OCI-LY7 (cell line): ENCODE results near the gene TTLL1. TPM values are rescaled to one million over a fixed set of nuclear protein-coding genes. Genes with fewer than 3 reads are reported as not detected.

Experiments used
- BruUV-seq: library from RNA; stranded (reverse); fragments of 400-500 nt; replicated peaks from 2 replicates; lab custom pipeline; 2021; lab: Mats Ljungman, UMichigan
- CTCF ChIA-PET: fragments of 300-600 bp; sonication (Branson Sonifier 250); formaldehyde crosslinking; loops from one replicate; lab custom pipeline; 2022; ENCODE audit warnings: antibody characterized with exemption; ENCODE audit not compliant: unreplicated experiment; lab: Charles Lee
- POLR2A ChIA-PET: fragments of 300-600 bp; sonication (Branson Sonifier 250); formaldehyde crosslinking; loops from one replicate; lab custom pipeline; 2022; ENCODE audit warnings: antibody characterized with exemption; lab: Charles Lee
- DNase-seq: peaks from one replicate; pipeline ENCODE4 v3.0.0-alpha.2; 2015; ENCODE audit warnings: low spot score
- H2AFZ ChIP-seq: fragments of 200-600 bp; sonication (generic), shearing (Covaris generic); 2 replicates; pipeline ENCODE4 v1.6.1; 2014; ENCODE audit warnings: mild to moderate bottlenecking, antibody characterized with exemption, low read length, moderate library complexity
- H3K27ac ChIP-seq: fragments of 200-600 bp; sonication (generic); 2 replicates; pipeline ENCODE4 v1.5.1; 2014; ENCODE audit warnings: mixed run types, low read depth, mild to moderate bottlenecking, moderate library complexity, low read length, inconsistent platforms; ENCODE audit not compliant: poor library complexity, severe bottlenecking
- H3K36me3 ChIP-seq: fragments of 200-600 bp; sonication (generic); 2 replicates; pipeline ENCODE4 v1.6.1; 2014; ENCODE audit warnings: mild to moderate bottlenecking, antibody characterized with exemption, low read length, moderate library complexity, mixed read lengths; ENCODE audit not compliant: insufficient read depth
- H3K4me1 ChIP-seq: fragments of 200-600 bp; sonication (generic); 2 replicates; pipeline ENCODE4 v1.5.1; 2014; ENCODE audit warnings: mild to moderate bottlenecking, low read length; ENCODE audit not compliant: insufficient read depth, poor library complexity, severe bottlenecking
- H3K4me2 ChIP-seq: fragments of 200-600 bp; sonication (generic); 2 replicates; pipeline ENCODE4 v1.6.1; 2014; ENCODE audit warnings: mild to moderate bottlenecking, low read length
- H3K4me3 ChIP-seq: fragments of 200-600 bp; sonication (generic); 2 replicates; pipeline ENCODE4 v1.5.1; 2014; ENCODE audit warnings: mild to moderate bottlenecking, low read depth, low read length; ENCODE audit not compliant: poor library complexity, severe bottlenecking
- H3K79me2 ChIP-seq: fragments of 200-600 bp; sonication (generic); 2 replicates; pipeline ENCODE4 v1.6.1; 2016; ENCODE audit warnings: low read depth, mild to moderate bottlenecking, low read length, moderate library complexity, mixed read lengths; ENCODE audit not compliant: insufficient read depth
- H3K9me2 ChIP-seq: fragments of 200-600 bp; sonication (generic); 2 replicates; pipeline ENCODE4 v1.6.1; 2016; ENCODE audit warnings: mild to moderate bottlenecking, low read length, mixed read lengths; ENCODE audit not compliant: insufficient read depth
- H3K9me3 ChIP-seq: fragments of 200-600 bp; sonication (generic); 2 replicates; pipeline ENCODE4 v1.6.1; 2014; ENCODE audit warnings: mild to moderate bottlenecking, mixed run types, low read length, mixed read lengths
- H4K20me1 ChIP-seq: fragments of 200-600 bp; sonication (generic); 2 replicates; pipeline ENCODE4 v1.6.1; 2014; ENCODE audit warnings: mild to moderate bottlenecking, antibody characterized with exemption, low read length, moderate library complexity, mixed read lengths; ENCODE audit not compliant: insufficient read depth
- CTCF ChIP-seq: fragments of 200-600 bp; sonication (generic); conservative IDR thresholded peaks from 2 replicates; pipeline ENCODE4 v1.5.1; 2014; ENCODE audit warnings: mild to moderate bottlenecking, antibody characterized with exemption, low read length, moderate library complexity, mixed read lengths
- EZH2phosphoT487 ChIP-seq: fragments of 200-600 bp; sonication (generic); IDR thresholded peaks from 2 replicates; pipeline ENCODE4 v1.6.1; 2018; ENCODE audit warnings: low read depth, borderline replicate concordance, mild to moderate bottlenecking, mixed run types, antibody characterized with exemption, low read length, moderate library complexity, mixed read lengths
- intact Hi-C: fragments of 100-400 bp; cut with micrococcal nuclease; formaldehyde crosslinking; loops from one replicate; pipeline ENCODE4 v1.10.0; 2022; ENCODE audit not compliant: unreplicated experiment
- total RNA-seq, 2 experiments: library from RNA; depleted of rRNA in 1 of 2; stranded (reverse); fragments of >200 nt in 1 of 2; shearing (Covaris generic) in 1 of 2; gene quantifications; 2 replicates each; pipeline ENCODE4 v1.2.3, GENCODE V29; 2014 to 2022

The TTLL1 gene
- total RNA-seq, 2 experiments from 2014 or later: 5.8 to 7.1 TPM

GRCh38 chr22:43057641-43058040, 31.6 kb downstream of the TTLL1 start:
- intact Hi-C loops: no loop called here
- Histone ChIP-seq H3K4me1 (no peaks in the 10 kb centered on the region), H4K20me1 (no peaks in the 10 kb centered on the region), H3K36me3 (no peaks in the 10 kb centered on the region), H3K79me2 (no peaks in the 10 kb centered on the region), H3K27ac (no peak overlapping the region), H3K9me2 (no peaks in the 10 kb centered on the region), H3K4me3 (no peak overlapping the region), H3K9me3 (no peaks in the 10 kb centered on the region), H3K4me2 (no peak overlapping the region), H2AFZ (no peak overlapping the region)
- no TSS peak for BruUV-seq
- no peak for DNase-seq
- CTCF ChIA-PET: no interaction called here
- no peak for TF ChIP-seq EZH2phosphoT487
- POLR2A ChIA-PET: interaction anchor here (0.6 kb wide), 1 partner anchor 9 kb away, joined by 3 read pairs; no protein-coding TSS in a partner anchor

- no TSS peak for BruUV-seq
- H3K36me3 ChIP-seq: no peaks in the 10 kb centered on the region
- H3K4me3 ChIP-seq: no peak overlapping the region
- TF ChIP-seq CTCF: peak; percentile 57
- TF ChIP-seq EZH2phosphoT487: no peak
- no peaks in the 10 kb centered on the region for H3K79me2 ChIP-seq
- ChIA-PET POLR2A (no interaction called here), CTCF (interaction anchor here (0.6 kb wide), 2 partner anchors 282 to 829 kb away, joined by 3 read pairs; no protein-coding TSS in a partner anchor)
- H2AFZ ChIP-seq: no peak overlapping the region
- DNase-seq: no peak
- H3K9me3 ChIP-seq: no peaks in the 10 kb centered on the region
- H4K20me1 ChIP-seq: no peaks in the 10 kb centered on the region
- H3K9me2 ChIP-seq: no peaks in the 10 kb centered on the region
- H3K4me1 ChIP-seq: no peaks in the 10 kb centered on the region
- no peak overlapping the region for H3K4me2 ChIP-seq
- intact Hi-C loops: no loop called here
- no peak overlapping the region for H3K27ac ChIP-seq
These were observed 36.0 kb downstream of the TTLL1 start for GRCh38 chr22:43053176-43053575.

- Histone ChIP-seq H3K4me3 (no peak overlapping the region), H4K20me1 (no peaks in the 10 kb centered on the region), H3K27ac (no peak overlapping the region), H3K4me1 (no peaks in the 10 kb centered on the region), H3K4me2 (no peak overlapping the region), H3K36me3 (no peaks in the 10 kb centered on the region), H3K9me2 (no peaks in the 10 kb centered on the region), H2AFZ (no peak overlapping the region), H3K79me2 (no peaks in the 10 kb centered on the region), H3K9me3 (no peaks in the 10 kb centered on the region)
- CTCF ChIA-PET: no interaction called here
- DNase-seq: no peak
- POLR2A ChIA-PET: no interaction called here
- intact Hi-C loops: no loop called here
- no TSS peak for BruUV-seq
- no peak for TF ChIP-seq EZH2phosphoT487
- no peak for TF ChIP-seq CTCF
These were observed 38.2 kb downstream of the TTLL1 start for GRCh38 chr22:43050995-43051394.
